GM12864 (cell line): ENCODE data around the gene NSD1.
A peak's percentile ranks its signal among the peaks of the same experiment; 100 is the strongest.
"Not testable (repeated sequence)": the region's sequence is repeated elsewhere in the genome, so short reads cannot be mapped to it uniquely, and the experiment has no call there.

Experiments
- DNase-seq: peaks from one replicate; pipeline ENCODE4 v3.0.0-alpha.2; 2011; ENCODE audit warnings: low read depth
- H3K4me3 ChIP-seq: 2 replicates; pipeline ENCODE4 v1.5.1; 2011; ENCODE audit warnings: mild to moderate bottlenecking, low read depth, low read length, control low read depth
- TF ChIP-seq, protein P1 (sequence below): IDR thresholded peaks from 2 replicates; pipeline ENCODE4 v1.5.1; 2011; ENCODE audit warnings: low read depth, mild to moderate bottlenecking, moderate library complexity, low read length, control low read depth, inconsistent platforms; ENCODE audit errors: missing control alignments

Gene NSD1

DNA sequence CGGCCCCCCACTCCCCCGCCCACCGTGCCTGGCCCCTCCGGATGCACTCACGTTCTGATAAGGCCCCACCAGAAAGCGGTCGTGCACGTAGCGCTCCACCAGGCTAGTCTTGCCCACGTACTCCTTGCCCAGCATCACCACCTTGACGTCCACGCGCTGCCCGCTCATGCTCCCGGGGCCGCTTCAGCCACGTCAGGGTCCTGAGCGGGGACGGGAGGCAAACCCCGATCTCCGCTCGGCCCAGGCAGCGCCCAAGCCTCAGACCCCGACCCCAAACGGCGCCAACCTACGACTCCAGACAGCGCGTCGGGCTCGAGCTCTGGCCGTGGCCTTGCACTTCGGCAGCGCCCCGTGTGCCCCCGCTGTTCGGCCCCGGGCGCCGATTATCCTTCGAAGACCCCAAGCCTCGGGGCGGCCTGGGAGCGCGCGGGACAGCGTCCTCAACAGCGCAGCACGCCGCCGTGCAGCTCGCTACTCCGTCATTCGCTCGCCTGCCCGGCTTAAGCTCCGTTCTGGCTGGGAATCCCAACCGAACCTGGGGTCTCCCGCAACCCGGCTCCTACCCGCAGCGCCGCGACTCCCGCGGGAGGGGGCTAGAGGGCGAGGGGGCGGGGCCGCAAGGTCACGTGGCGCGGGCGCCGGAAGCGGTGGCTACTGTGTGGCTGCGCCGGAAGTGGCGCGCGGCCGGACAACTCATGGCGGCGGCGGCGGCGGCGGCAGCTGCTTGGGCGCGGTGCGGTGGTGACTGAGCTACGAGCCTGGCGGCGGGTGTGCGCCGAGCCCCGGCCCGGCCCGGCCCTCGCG is 169.8 kb downstream of the NSD1 start, which contains the start of the genes PRELID1 and RAB24:
Gene PRELID1, plus strand, starts transcription at position 679 of the 804 bp plus-strand sequence. CDS start 187 bp downstream, outside the sequence.
Gene RAB24, minus strand, starts transcription at position 599 of the 804 bp plus-strand sequence. Its CDS starts 431 bp downstream, at position 168.
- TF ChIP-seq, protein P1, sequence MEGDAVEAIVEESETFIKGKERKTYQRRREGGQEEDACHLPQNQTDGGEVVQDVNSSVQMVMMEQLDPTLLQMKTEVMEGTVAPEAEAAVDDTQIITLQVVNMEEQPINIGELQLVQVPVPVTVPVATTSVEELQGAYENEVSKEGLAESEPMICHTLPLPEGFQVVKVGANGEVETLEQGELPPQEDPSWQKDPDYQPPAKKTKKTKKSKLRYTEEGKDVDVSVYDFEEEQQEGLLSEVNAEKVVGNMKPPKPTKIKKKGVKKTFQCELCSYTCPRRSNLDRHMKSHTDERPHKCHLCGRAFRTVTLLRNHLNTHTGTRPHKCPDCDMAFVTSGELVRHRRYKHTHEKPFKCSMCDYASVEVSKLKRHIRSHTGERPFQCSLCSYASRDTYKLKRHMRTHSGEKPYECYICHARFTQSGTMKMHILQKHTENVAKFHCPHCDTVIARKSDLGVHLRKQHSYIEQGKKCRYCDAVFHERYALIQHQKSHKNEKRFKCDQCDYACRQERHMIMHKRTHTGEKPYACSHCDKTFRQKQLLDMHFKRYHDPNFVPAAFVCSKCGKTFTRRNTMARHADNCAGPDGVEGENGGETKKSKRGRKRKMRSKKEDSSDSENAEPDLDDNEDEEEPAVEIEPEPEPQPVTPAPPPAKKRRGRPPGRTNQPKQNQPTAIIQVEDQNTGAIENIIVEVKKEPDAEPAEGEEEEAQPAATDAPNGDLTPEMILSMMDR, result peak; percentile 44
- DNase-seq, result no peak
- peak within 1 kb of the TSS; percentile 87 for H3K4me3 ChIP-seq

DNA sequence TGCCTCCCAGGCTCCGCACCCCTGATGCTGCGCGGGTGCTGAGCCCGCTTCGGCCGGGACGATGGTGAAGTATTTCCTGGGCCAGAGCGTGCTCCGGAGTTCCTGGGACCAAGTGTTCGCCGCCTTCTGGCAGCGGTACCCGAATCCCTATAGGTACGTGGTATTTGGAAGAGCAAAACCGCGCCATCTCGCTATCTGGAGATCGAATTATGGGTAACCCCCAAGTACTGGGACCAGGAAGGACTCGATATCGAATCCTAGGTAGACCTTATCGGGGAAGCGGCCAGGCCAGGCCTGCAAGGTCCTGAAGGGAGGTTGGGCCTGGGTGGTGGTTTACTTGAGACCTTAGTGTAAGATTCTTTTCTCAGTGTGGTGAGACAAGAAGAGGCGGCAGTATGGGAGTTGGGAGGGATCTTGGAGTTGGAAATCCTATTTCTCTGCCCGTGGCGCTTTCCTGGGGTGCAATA is 170.4 kb downstream of the NSD1 start:
- peak overlapping the region; percentile 87 for H3K4me3 ChIP-seq
- no peak for DNase-seq
- TF ChIP-seq, protein P1, result no peak

GRCh38 chr5:177304392-177305119 is 171.0 kb downstream of the NSD1 start:
- H3K4me3 ChIP-seq, result peak overlapping the region; percentile 87
- TF ChIP-seq, protein P1, result no peak
- no peak for DNase-seq

GRCh38 chr5:177306103-177306640 is 172.6 kb downstream of the NSD1 start:
- not testable (repeated sequence) for DNase-seq, H3K4me3 ChIP-seq

- H3K4me3 ChIP-seq, result no peak overlapping the region
- DNase-seq, result no peak
- TF ChIP-seq, protein P1, result peak; percentile 7
Measured at GRCh38 chr5:177306674-177307543, 173.3 kb downstream of the NSD1 start.

DNA sequence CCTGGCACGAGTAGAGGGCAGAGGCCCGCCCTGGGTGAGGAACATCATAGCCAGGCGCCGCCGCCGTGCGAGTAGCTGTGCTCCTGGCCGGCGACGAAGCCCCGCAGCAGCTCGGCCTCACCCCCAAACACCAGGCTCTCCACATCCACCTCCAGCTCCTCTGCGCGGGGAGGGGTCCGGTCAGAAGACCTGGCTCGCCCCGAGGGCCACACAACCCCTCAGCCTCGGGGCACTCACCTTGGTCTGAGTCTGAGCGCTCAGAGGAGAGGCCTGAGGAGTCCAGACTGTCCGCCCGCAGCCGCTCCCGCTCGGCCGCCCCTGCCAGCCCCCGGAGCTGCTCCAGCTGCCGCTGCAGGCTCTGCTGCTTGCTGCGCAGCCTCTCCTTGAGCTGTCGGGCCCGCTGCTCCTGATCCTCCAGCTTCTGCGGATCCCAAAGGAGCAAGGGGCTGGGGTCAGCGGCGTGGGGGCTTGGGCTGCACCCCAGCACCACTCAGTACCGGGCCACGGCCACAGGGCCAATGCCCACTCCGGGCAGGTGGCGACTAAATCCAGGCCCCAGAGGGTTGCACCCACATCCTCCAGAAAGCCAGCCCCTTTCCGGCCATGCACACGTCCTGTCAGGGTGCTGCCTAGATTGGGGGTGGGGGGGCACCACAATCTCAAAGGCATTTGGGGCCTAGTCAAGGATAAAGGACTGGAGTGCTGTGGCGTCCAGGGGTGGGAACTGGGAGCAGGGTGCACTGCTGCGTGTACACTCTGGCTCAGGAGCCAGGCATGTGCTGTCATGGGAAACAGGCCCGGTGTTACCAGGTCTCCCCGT is 174.2 kb downstream of the NSD1 start:
- TF ChIP-seq, protein P1, result no peak
- H3K4me3 ChIP-seq, result no peak overlapping the region
- DNase-seq, result no peak
